Subcutaneous adipose tissue (tissue), 4 donors: ENCODE results near the gene CLDN1. TPM values are rescaled to one million over a fixed set of nuclear protein-coding genes. Genes with fewer than 3 reads are reported as not detected.

Experiments
- total RNA-seq, 4 donors: library from RNA; depleted of rRNA; stranded (reverse); fragments of >200 nt; gene quantifications; one replicate each; pipeline ENCODE4 v1.1.0, GENCODE V29; 2016
- TF ChIP-seq, protein P1 (sequence below): fragments of 450-650 bp; IDR thresholded peaks from one replicate; pipeline ENCODE4 v1.5.1; 2016; ENCODE audit warnings: low read depth, mild to moderate bottlenecking, control low read depth, antibody characterized with exemption, moderate library complexity

The CLDN1 gene
- total RNA-seq, 4 donors from 2014 or later = 0.34 to 6.2 (median 1.3) TPM; not detected in 1

DNA sequence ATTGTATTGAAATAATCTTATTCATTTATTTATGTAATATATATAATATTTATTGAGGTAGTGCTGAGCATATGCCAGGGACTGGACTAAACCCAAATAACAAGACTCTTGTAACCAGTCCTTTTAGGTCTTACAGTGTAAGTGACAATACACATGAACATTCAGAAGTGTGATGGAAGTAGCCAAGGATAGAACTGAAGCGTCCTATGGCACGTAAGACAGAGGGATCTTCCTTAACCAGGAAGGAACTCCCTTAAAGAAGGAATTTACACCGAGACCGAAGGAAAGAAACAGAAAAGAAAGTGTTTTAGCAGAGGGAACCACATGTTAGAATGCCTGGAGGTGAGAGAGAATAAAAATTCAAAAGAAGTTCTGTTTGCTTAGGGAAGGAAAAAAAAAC lies 23.6 kb upstream of the CLDN1 start:
- TF ChIP-seq, protein P1, sequence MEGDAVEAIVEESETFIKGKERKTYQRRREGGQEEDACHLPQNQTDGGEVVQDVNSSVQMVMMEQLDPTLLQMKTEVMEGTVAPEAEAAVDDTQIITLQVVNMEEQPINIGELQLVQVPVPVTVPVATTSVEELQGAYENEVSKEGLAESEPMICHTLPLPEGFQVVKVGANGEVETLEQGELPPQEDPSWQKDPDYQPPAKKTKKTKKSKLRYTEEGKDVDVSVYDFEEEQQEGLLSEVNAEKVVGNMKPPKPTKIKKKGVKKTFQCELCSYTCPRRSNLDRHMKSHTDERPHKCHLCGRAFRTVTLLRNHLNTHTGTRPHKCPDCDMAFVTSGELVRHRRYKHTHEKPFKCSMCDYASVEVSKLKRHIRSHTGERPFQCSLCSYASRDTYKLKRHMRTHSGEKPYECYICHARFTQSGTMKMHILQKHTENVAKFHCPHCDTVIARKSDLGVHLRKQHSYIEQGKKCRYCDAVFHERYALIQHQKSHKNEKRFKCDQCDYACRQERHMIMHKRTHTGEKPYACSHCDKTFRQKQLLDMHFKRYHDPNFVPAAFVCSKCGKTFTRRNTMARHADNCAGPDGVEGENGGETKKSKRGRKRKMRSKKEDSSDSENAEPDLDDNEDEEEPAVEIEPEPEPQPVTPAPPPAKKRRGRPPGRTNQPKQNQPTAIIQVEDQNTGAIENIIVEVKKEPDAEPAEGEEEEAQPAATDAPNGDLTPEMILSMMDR = no peak

DNA sequence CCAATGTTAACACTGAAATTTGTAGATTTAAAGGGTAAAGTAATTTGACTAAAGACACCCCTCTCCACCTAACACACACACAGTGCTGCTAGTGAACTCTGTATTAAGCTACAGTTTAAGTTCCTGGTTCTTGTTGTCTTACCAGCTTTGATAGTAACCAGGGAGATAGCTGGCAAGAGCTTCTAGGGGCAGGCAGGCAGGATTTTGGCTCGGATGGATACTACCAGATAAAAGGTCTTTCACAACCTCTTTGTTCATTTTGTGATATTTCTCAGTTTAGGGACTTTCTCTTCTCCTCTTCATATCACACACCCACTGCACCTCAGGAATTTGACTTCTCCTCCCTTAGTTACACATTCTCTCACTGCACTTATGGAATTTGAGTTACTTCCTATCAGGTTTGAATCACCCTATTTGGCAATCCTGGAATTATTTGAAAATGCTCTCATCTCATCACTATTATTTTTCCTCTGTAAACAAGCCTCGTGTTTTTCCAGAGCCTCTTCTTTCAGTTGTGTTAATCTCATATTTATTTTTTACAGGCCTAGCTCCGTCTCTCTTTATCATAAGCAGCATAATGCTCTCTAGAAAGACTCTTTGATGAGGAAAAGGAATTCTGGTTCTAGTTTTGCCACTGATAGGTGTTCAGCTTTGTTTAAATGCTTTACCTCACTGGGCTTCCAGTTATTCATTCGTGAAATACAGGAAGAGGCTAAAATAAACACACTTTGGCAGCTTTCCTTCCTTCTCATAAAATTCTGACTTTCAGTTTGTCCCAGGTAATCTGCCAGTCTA lies 23.0 kb upstream of the CLDN1 start:
- TF ChIP-seq, protein P1 = no peak

DNA sequence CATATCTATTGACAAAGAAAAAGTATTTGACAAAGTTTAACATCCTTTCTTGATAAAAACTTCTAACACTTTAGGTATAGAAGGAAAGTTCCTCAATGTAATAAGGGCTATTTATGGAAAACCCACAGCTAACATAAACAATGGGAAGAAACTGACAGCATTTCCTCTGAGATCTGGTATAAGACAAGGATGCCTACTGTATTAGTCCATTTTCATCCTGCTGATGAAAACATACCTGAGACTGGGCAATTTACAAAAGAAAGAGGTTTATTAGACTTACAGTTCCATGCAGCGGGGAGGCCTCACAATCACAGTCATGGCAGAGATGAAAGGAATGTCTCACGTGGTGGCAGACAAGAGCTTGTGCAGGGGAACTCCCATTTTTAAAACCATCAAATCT lies 17.8 kb upstream of the CLDN1 start:
- TF ChIP-seq, protein P1 = no peak

DNA sequence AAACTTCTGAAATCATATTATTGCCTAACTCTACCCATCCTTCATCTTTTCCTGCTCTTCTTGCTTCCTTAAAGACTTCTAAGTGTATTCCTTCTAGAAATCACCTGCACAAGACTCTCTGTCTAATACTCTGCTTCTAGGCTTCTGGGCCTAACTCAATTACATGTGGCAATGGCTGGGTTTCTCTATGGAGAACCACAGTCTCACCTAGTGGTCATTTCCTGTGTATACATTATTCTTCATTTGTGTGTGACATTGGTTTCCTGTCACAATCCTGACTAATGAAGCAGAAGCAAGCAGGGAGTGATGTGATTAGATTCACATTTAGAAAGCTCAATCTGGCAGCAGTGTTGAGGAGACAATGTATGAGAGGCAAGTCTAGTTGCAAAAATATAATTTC lies 16.9 kb upstream of the CLDN1 start:
- TF ChIP-seq, protein P1 = no peak

DNA sequence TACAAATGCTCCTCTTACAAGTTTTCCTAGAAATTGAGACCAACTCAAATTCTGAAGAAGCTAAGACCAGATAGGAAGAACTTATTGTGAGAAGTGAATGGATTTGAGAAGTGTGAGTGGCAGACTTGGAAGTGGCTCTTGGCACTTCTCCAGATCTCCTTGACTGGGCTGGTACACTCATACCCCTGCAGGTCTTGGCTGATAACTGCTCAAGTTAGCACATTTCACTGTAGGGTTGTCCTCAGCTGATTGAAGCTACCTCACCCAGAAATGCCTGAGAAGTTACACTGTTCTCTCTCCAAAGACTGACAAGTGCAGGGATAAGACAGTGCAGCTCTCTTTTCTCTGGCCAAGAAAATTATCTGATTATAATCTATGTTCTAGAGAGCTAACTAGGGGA lies 16.5 kb upstream of the CLDN1 start:
- TF ChIP-seq, protein P1 = no peak

DNA sequence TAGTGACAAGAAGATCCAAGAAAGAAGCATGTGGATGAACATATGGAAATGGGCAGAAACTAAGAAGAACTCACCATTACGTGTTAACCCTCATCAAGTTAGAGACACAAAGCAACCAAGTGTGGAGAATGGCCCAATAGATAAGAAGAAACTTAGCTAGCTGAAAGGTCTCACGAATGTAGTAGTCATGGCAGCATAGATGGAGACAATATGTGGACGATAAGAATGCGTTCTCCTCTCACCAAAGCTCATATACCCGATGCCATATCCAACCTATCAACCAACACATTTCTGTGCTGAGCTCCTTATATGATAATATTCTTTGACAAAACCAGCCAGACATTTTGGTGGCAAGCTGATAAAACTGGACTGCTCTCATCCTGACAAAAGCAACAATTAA lies 15.1 kb upstream of the CLDN1 start:
- TF ChIP-seq, protein P1 = no peak

DNA sequence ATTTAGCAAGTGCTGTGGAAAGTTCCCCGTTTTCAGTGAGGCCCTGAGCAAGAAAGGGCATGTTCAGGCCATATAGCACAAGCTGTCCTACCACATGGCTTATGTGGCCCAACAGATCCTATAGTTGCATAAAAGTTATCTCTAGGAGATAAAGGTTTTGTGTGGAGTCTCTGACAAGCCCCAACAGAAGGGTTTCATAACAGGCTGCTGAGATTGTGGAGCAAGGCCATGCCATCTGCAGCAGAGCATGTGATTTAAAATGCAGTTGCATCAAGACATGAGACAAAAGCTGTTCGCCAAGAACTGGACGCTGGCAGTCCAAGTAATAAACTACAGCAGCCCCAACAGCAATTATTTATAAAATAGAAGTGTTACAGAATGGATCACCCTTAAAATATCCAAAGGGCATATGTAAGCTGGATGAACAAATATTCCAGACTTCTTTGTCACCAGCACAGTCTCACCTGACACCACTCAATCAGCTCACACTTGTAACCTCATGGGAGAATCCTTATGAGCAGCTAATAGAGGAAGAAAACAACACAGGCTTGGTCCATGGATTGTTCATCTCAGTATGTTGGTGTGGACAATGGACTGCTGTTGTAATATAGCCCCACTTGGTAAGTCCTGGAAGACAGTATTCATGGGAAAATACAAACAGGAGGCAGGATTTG lies 14.4 kb upstream of the CLDN1 start:
- TF ChIP-seq, protein P1 = no peak
